Measurements from ENCODE around the gene KIF26A.

DNA sequence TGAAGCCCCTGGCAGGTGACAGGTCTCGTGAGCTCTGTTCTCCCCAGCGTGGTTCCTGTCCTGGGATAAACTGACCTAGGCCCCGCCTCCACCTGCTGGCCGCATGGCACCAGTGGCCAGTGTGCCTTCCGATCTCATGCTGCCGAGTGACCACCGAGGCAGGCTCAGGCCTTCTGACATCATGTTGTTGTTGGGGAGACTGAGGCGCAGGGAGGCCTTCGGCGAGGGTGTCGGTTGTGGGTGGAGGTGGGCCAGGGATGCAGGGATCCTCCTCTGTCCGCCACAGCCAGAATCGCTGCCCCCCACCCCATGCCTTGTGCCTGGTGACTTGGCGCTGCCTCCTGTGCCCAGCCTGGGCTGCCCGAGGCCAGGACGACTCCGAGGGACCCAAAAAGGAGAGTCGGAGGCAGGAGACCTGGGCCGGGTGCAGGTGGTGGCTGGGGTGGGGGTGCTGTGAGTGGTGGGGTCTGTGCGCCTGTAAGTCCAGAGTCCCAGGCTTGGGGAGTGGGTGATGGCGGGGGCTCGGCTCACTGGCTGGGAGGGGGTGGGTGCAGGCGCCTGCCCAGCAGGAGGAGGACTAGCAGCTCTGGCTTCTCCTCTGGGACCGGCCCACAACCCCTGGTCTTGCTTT, 28.5 kb upstream of the KIF26A start:
- TF ChIP-seq, protein P1, sequence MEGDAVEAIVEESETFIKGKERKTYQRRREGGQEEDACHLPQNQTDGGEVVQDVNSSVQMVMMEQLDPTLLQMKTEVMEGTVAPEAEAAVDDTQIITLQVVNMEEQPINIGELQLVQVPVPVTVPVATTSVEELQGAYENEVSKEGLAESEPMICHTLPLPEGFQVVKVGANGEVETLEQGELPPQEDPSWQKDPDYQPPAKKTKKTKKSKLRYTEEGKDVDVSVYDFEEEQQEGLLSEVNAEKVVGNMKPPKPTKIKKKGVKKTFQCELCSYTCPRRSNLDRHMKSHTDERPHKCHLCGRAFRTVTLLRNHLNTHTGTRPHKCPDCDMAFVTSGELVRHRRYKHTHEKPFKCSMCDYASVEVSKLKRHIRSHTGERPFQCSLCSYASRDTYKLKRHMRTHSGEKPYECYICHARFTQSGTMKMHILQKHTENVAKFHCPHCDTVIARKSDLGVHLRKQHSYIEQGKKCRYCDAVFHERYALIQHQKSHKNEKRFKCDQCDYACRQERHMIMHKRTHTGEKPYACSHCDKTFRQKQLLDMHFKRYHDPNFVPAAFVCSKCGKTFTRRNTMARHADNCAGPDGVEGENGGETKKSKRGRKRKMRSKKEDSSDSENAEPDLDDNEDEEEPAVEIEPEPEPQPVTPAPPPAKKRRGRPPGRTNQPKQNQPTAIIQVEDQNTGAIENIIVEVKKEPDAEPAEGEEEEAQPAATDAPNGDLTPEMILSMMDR (IDR thresholded peaks at IDR 0.05), result no peak
- no peak for TF ChIP-seq POLR2A (IDR thresholded peaks at IDR 0.05)

Measured in lower leg skin (tissue), 3 donors.